Stimulated activated memory B cell treated with anti-CD40 and anti-IgM and Interleukin-4, amounts not matched to agents 10 μg/mL and 1 μg/mL and 100 μg/mL, for 72 hours (primary cell): ENCODE data around the gene HEBP1.

Source experiments
- ATAC-seq: fragments of 150-1000 bp; cut with Tn5 transposase; 2 replicates; pipeline ENCODE4 v1.10.0; 2021
- H3K27ac Mint-ChIP-seq: one replicate; pipeline ENCODE4 v1.8.0; 2022; ENCODE audit warnings: mild to moderate bottlenecking, mixed read lengths
- H3K27me3 Mint-ChIP-seq: one replicate; pipeline ENCODE4 v1.8.0; 2022; ENCODE audit warnings: mixed read lengths
- H3K36me3 Mint-ChIP-seq: one replicate; pipeline ENCODE4 v1.8.0; 2022; ENCODE audit warnings: mixed read lengths
- H3K4me1 Mint-ChIP-seq: one replicate; pipeline ENCODE4 v1.8.0; 2022; ENCODE audit warnings: mixed read lengths
- H3K4me3 Mint-ChIP-seq: one replicate; pipeline ENCODE4 v1.8.0; 2022; ENCODE audit warnings: mild to moderate bottlenecking, moderate library complexity, mixed read lengths
- H3K9me3 Mint-ChIP-seq: one replicate; pipeline ENCODE4 v1.8.0; 2022; ENCODE audit warnings: mixed read lengths

Gene HEBP1

DNA sequence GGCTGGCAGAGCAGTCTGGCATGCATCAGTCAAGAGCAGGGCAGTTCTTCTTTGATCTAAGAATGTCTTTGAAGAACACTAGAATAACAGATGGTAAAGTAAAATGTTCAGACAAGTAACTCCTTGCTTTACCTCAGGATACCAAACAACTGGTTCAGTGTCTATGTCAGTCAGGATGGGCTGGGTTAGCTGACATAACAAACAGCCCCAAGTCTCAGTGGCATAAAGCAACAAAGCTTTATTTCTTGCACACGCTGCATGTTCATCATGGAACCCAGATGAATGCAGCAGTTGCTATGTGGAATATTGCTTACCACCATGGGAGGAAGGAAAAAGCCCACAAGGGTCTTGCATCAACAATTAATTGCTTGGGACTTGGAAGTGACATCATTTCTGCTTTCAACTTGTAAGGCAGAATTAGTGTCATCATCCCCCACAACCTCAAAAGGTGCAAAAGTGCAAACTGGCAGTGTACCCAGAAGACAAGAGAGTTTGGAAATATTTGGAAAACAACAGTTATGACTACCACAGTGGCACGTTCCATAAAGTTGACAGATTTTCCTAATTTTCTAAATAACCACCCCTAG, 69.3 kb downstream of the HEBP1 start:
- Mint-ChIP-seq H3K36me3 (no peaks in the 10 kb centered on the region), H3K27me3 (peaks cover 16% of the 10 kb centered on the region), H3K4me1 (no peaks in the 10 kb centered on the region), H3K27ac (no peak overlapping the region), H3K9me3 (no peaks in the 10 kb centered on the region), H3K4me3 (no peak overlapping the region)
- ATAC-seq: no peak

DNA sequence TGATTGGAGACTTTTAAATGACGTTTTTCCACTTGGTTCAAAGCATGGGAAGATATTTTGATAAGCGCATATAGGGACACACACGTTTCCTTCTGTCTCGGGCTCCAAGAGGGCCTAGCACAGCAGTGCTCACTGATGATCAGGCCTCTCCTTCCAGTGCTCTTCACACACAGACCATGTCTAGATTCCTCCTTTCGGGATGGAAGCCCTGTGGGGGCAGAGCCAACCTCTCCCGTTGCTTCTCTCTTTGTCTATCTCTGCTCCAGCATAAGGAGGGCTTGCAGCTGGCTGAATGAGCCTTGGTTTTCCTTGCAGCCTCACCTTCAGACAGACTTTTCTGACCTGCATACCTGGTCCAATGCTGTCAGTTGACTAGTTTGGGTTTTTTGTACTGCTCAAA, 70.4 kb downstream of the HEBP1 start:
- H3K36me3 Mint-ChIP-seq: no peaks in the 10 kb centered on the region
- H3K27me3 Mint-ChIP-seq: peaks cover 21% of the 10 kb centered on the region
- H3K4me3 Mint-ChIP-seq: no peak overlapping the region
- H3K4me1 Mint-ChIP-seq: no peaks in the 10 kb centered on the region
- ATAC-seq: no peak
- H3K9me3 Mint-ChIP-seq: no peaks in the 10 kb centered on the region
- no peak overlapping the region for H3K27ac Mint-ChIP-seq

- peak; percentile 54 for ATAC-seq
- peaks cover 6% of the 10 kb centered on the region for H3K9me3 Mint-ChIP-seq
- no peak overlapping the region for H3K27ac Mint-ChIP-seq
- no peaks in the 10 kb centered on the region for H3K4me1 Mint-ChIP-seq
- peak overlapping the region; percentile 43 for H3K4me3 Mint-ChIP-seq
- H3K27me3 Mint-ChIP-seq: peaks cover 21% of the 10 kb centered on the region
- H3K36me3 Mint-ChIP-seq: no peaks in the 10 kb centered on the region
Measured at GRCh38 chr12:12927211-12928079, 72.6 kb downstream of the HEBP1 start.

DNA sequence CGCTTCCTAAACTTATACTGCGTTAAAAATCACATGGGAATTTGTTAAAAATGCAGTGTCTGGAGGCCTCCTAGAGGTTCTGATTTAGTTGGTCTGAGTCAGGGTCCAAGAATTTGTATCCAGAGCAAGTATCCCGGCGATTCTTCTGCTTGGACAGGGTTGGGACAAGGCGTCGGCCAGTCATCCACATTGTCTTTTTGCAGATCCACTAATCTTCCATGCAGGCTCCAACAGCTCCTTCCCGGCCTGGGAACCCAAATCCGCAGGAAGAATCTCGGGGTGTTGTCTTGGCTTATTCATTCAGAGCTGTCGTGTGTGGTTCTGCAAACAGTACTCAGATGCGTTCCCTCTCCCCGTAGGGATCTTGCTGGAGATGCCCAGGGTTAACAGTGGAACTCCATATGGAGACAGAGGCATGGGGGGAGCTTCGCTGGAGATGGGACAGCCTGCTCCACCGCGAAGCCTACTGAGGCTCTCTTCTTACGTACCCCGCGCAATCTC, 73.4 kb downstream of the HEBP1 start:
- Mint-ChIP-seq H3K27ac (no peak overlapping the region), H3K4me3 (no peak overlapping the region), H3K27me3 (peaks cover 21% of the 10 kb centered on the region), H3K36me3 (no peaks in the 10 kb centered on the region), H3K4me1 (no peaks in the 10 kb centered on the region), H3K9me3 (peaks cover 6% of the 10 kb centered on the region)
- ATAC-seq: no peak

GRCh38 chr12:12925388-12925787, 74.7 kb downstream of the HEBP1 start:
- Mint-ChIP-seq H3K9me3 (peaks cover 6% of the 10 kb centered on the region), H3K27ac (no peak overlapping the region), H3K4me3 (no peak overlapping the region), H3K36me3 (no peaks in the 10 kb centered on the region), H3K27me3 (peaks cover 21% of the 10 kb centered on the region), H3K4me1 (no peaks in the 10 kb centered on the region)
- ATAC-seq: no peak
